ENCODE results near the gene MCM3AP. TPM values are rescaled to one million over a fixed set of nuclear protein-coding genes. Genes with fewer than 3 reads are reported as not detected.
"Not testable (repeated sequence)": the region's sequence is repeated elsewhere in the genome, so short reads cannot be mapped to it uniquely, and the experiment has no call there.

The MCM3AP gene
- total RNA-seq, 2 donors from 2014 or later, result 105 to 118 TPM

- peaks cover 30% of the 10 kb centered on the region for H3K4me1 Mint-ChIP-seq
- no peaks in the 10 kb centered on the region for H3K9me3 Mint-ChIP-seq
- no peak for ATAC-seq (replicated peaks)
- H3K4me3 Mint-ChIP-seq, result peak overlapping the region; percentile 74
- peaks cover 18% of the 10 kb centered on the region for H3K36me3 Mint-ChIP-seq (ENCODE audit: low read depth)
- no peaks in the 10 kb centered on the region for H3K27me3 Mint-ChIP-seq
- H3K27ac Mint-ChIP-seq, result peak overlapping the region; percentile 80
Measured at GRCh38 chr21:46227811-46228344, 57.5 kb downstream of the MCM3AP start.

- Mint-ChIP-seq H3K9me3 (no peaks in the 10 kb centered on the region), H3K27ac (peak overlapping the region; percentile 80), H3K4me1 (peaks cover 30% of the 10 kb centered on the region), H3K27me3 (no peaks in the 10 kb centered on the region), H3K4me3 (peak overlapping the region; percentile 74), H3K36me3 (ENCODE audit: low read depth) (peaks cover 17% of the 10 kb centered on the region)
- peak; percentile 11 for ATAC-seq (replicated peaks)
Measured at GRCh38 chr21:46226920-46227599, 58.4 kb downstream of the MCM3AP start.

GRCh38 chr21:46226146-46226545 lies 59.3 kb downstream of the MCM3AP start:
- Mint-ChIP-seq H3K27ac (peak overlapping the region; percentile 80), H3K4me3 (peak overlapping the region; percentile 74), H3K27me3 (no peaks in the 10 kb centered on the region), H3K9me3 (no peaks in the 10 kb centered on the region), H3K4me1 (peaks cover 30% of the 10 kb centered on the region), H3K36me3 (ENCODE audit: low read depth) (peaks cover 17% of the 10 kb centered on the region)
- ATAC-seq (replicated peaks), result no peak

DNA sequence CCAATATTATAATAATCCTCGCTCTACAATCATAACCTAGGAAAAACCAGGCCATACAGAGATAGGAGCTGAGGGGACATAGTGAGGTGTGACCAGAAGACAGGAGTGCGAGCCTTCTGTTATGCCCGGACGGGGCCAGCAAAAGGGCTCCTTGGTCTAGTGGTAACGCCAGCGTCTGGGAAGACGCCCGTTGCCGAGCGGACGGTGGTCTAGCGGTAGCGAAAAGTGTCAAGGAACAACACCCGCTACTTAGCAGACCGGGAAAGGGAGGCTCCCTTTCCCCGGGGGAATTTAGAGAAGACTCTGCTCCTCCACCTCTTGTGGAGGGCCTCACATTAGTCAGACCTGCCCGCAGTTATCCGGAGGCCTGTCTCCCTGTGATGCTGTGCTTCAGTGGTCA lies 61.8 kb downstream of the MCM3AP start:
- not testable (repeated sequence) for H3K27ac Mint-ChIP-seq; ATAC-seq (replicated peaks); H3K27me3 Mint-ChIP-seq; H3K9me3 Mint-ChIP-seq; H3K4me3 Mint-ChIP-seq
- H3K36me3 Mint-ChIP-seq (ENCODE audit: low read depth), result peaks cover 31% of the 10 kb centered on the region
- H3K4me1 Mint-ChIP-seq, result peaks cover 25% of the 10 kb centered on the region

- ATAC-seq (replicated peaks), result no peak
- H3K4me3 Mint-ChIP-seq, result no peak overlapping the region
- peaks cover 25% of the 10 kb centered on the region for H3K4me1 Mint-ChIP-seq
- H3K9me3 Mint-ChIP-seq, result no peaks in the 10 kb centered on the region
- no peak overlapping the region for H3K27ac Mint-ChIP-seq
- no peaks in the 10 kb centered on the region for H3K27me3 Mint-ChIP-seq
- H3K36me3 Mint-ChIP-seq (ENCODE audit: low read depth), result peaks cover 31% of the 10 kb centered on the region
Measured at GRCh38 chr21:46223217-46223616, 62.2 kb downstream of the MCM3AP start.

- Mint-ChIP-seq H3K4me1 (peaks cover 23% of the 10 kb centered on the region), H3K36me3 (ENCODE audit: low read depth) (peaks cover 31% of the 10 kb centered on the region), H3K27me3 (no peaks in the 10 kb centered on the region), H3K27ac (no peak overlapping the region), H3K9me3 (no peaks in the 10 kb centered on the region), H3K4me3 (no peak overlapping the region)
- ATAC-seq (replicated peaks), result no peak
Measured at GRCh38 chr21:46222436-46223116, 62.8 kb downstream of the MCM3AP start.

DNA sequence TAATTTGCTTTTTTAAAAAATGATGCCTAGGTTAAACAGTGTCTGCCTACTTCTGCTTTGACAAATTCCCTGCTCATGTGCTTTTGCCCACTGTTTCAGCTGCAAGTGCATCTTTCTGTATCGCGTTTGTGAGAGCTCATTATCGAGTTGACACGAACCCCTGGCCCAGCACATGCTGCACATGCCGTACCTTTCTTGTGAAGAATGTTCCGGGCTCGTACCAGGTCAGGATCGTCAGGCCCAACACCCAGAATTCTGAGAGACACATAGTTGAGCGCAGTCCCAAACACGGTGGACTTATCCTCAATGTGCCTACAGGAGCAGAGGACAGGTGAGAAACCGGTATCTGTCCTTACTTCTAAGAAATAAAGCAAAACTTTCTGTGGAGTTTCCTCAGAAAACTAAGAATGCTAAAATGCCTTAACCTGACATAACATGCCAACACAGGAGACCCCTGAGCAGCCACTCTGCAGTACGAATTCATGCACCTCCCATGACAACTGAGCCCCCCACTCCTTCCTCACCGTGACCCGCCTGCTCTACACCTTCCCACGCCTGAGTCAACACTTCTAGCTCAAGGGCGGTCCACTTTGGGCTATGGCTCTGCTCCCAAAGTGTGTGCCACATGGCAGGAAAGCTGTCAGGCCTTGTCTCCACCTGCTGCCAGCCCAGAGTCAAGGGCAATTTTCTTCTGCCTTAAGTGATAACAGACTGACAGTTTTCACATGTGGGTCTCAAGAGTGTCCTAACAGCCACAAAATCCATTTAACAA lies 63.6 kb downstream of the MCM3AP start:
- peaks cover 16% of the 10 kb centered on the region for H3K4me1 Mint-ChIP-seq
- no peak overlapping the region for H3K27ac Mint-ChIP-seq
- H3K36me3 Mint-ChIP-seq (ENCODE audit: low read depth), result peaks cover 31% of the 10 kb centered on the region
- no peaks in the 10 kb centered on the region for H3K9me3 Mint-ChIP-seq
- H3K27me3 Mint-ChIP-seq, result no peaks in the 10 kb centered on the region
- ATAC-seq (replicated peaks), result no peak
- no peak overlapping the region for H3K4me3 Mint-ChIP-seq

GRCh38 chr21:46220847-46221246 lies 64.6 kb downstream of the MCM3AP start:
- peaks cover 6% of the 10 kb centered on the region for H3K4me1 Mint-ChIP-seq
- no peak overlapping the region for H3K27ac Mint-ChIP-seq
- no peak overlapping the region for H3K4me3 Mint-ChIP-seq
- no peak for ATAC-seq (replicated peaks)
- peaks cover 31% of the 10 kb centered on the region for H3K36me3 Mint-ChIP-seq (ENCODE audit: low read depth)
- no peaks in the 10 kb centered on the region for H3K27me3 Mint-ChIP-seq
- H3K9me3 Mint-ChIP-seq, result no peaks in the 10 kb centered on the region

DNA sequence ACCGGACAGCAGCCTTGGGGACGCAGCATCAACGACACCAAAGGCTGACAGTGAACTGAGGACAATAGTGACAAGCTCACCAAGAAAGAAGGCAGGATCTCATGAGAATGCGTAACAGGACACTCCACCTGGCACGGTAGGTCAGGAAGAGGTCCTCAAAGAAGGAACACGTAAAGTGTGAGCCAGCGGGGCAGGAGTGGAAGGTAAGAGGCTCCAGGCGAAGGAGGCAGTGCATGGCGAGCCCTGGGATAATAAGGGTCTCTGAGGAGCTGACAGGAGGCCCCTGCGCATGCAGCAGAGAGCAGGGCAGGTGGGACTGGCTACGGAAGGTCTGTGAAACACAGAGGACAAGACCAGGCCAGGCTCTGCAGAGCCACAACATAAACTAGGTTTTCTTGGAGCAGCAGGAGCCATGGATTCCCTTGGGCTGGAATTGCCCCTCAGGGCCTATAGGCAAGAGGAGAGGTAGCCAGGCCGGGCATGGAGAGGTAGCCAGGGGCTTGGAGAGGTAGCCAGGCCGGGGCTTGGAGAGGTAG lies 65.1 kb downstream of the MCM3AP start:
- ATAC-seq (replicated peaks), result no peak
- Mint-ChIP-seq H3K4me3 (no peak overlapping the region), H3K27me3 (no peaks in the 10 kb centered on the region), H3K9me3 (no peaks in the 10 kb centered on the region), H3K27ac (no peak overlapping the region), H3K4me1 (peaks cover under 1% of the 10 kb centered on the region), H3K36me3 (ENCODE audit: low read depth) (peaks cover 31% of the 10 kb centered on the region)

GRCh38 chr21:46219591-46220239 lies 65.7 kb downstream of the MCM3AP start:
- Mint-ChIP-seq H3K9me3 (no peaks in the 10 kb centered on the region), H3K27ac (no peak overlapping the region), H3K4me1 (no peaks in the 10 kb centered on the region), H3K36me3 (ENCODE audit: low read depth) (peaks cover 31% of the 10 kb centered on the region), H3K27me3 (no peaks in the 10 kb centered on the region), H3K4me3 (no peak overlapping the region)
- no peak for ATAC-seq (replicated peaks)

DNA sequence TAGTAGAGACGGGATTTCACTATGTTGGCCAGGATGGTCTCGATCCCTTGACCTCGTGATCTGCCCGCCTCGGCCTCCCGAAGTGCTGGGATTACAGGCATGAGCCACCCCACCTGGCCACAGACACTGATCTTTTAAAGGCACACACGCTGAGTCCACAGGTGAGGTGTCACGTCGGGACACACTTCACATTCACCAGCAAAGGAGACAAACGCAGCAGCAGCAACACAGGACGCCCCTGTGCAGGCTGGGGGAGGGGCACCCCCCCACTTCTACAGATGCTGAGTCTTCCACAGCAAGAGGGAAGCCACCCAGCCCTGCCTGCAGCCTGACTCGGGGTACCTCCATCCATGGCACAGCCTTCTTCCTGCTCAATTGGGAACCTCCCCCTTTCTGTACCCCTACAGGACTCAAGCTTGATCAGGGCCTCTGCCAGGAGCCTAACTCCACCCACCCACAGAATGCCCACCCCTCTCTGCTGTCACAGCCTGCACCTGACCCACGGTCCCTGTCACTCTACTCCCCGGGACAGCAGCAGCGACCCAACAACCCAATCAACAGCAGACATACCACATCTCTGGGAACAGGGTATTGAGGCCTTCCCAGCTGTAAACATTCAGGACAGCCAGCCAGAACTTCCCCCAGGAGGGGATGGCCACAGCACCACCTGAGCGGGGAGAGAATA lies 66.4 kb downstream of the MCM3AP start:
- H3K36me3 Mint-ChIP-seq (ENCODE audit: low read depth), result peaks cover 31% of the 10 kb centered on the region
- no peak overlapping the region for H3K4me3 Mint-ChIP-seq
- H3K9me3 Mint-ChIP-seq, result no peaks in the 10 kb centered on the region
- no peak for ATAC-seq (replicated peaks)
- no peaks in the 10 kb centered on the region for H3K27me3 Mint-ChIP-seq
- H3K27ac Mint-ChIP-seq, result no peak overlapping the region
- H3K4me1 Mint-ChIP-seq, result no peaks in the 10 kb centered on the region

DNA sequence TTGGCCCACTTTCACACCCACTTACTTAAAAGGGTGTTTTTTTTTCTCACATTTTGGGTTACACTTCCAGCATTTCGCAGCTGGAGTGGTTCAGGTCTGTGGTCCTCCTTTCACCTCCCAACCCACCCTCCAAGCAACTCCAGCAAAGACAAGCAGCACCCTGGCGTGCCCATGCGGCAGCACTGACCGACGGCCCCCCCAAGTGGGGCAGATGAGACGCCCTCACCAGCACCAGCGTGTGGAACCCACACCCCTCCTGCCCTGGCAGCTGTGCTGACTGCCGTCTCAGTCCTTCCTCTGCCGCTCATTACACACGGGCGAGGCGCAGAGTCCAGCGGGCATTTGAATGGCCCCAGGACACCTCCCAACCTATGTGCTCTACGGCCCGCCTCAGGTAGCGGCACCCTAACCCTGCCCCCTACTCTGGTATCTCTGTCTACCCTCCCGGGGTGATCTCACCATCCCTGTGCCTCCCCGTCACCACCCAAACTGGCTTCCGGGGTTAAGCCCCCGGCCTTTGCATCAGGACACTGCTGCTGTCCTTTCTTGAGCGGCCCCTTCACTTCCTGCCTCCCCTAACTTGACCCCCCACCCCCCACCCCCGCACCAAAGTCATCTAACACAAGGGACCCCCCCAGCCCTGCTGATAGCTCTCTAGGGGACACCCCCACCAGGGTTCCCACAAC lies 67.8 kb downstream of the MCM3AP start:
- ATAC-seq (replicated peaks), result no peak
- no peaks in the 10 kb centered on the region for H3K9me3 Mint-ChIP-seq
- peaks cover 31% of the 10 kb centered on the region for H3K36me3 Mint-ChIP-seq (ENCODE audit: low read depth)
- no peak overlapping the region for H3K27ac Mint-ChIP-seq
- no peaks in the 10 kb centered on the region for H3K27me3 Mint-ChIP-seq
- no peaks in the 10 kb centered on the region for H3K4me1 Mint-ChIP-seq
- no peak overlapping the region for H3K4me3 Mint-ChIP-seq

GRCh38 chr21:46216132-46216747 lies 69.2 kb downstream of the MCM3AP start:
- Mint-ChIP-seq H3K4me1 (no peaks in the 10 kb centered on the region), H3K27ac (peak overlapping the region; percentile 60), H3K27me3 (no peaks in the 10 kb centered on the region), H3K36me3 (ENCODE audit: low read depth) (peaks cover 19% of the 10 kb centered on the region), H3K9me3 (no peaks in the 10 kb centered on the region), H3K4me3 (no peak overlapping the region)
- no peak for ATAC-seq (replicated peaks)
